Germinal center (tissue), 1 donor: ENCODE measurements around the gene HSD11B1.

Experiments
- DNase-seq: peaks from one replicate; pipeline ENCODE4 v3.0.0; 2012; ENCODE audit warnings: mixed read lengths, low spot score

HSD11B1 gene

GRCh38 chr1:209727785-209728184 lies 23.1 kb downstream of the HSD11B1 start:
- DNase-seq: no peak

GRCh38 chr1:209728466-209728865 lies 23.8 kb downstream of the HSD11B1 start:
- no peak for DNase-seq

GRCh38 chr1:209729436-209729835 lies 24.8 kb downstream of the HSD11B1 start:
- DNase-seq: no peak

GRCh38 chr1:209732725-209733124 lies 28.1 kb downstream of the HSD11B1 start:
- no peak for DNase-seq

GRCh38 chr1:209733409-209734192 lies 29.0 kb downstream of the HSD11B1 start:
- no peak for DNase-seq

GRCh38 chr1:209736490-209737117 lies 32.0 kb downstream of the HSD11B1 start:
- no peak for DNase-seq

- no peak for DNase-seq
Measured at GRCh38 chr1:209737118-209737505, 32.5 kb downstream of the HSD11B1 start.

- no peak for DNase-seq
Measured at GRCh38 chr1:209738270-209738669, 33.6 kb downstream of the HSD11B1 start.

- no peak for DNase-seq
Measured at GRCh38 chr1:209741193-209741592, 36.5 kb downstream of the HSD11B1 start.

- no peak for DNase-seq
Measured at GRCh38 chr1:209741889-209742288, 37.2 kb downstream of the HSD11B1 start.

GRCh38 chr1:209742409-209743144 lies 37.9 kb downstream of the HSD11B1 start:
- DNase-seq: no peak

- no peak for DNase-seq
Measured at GRCh38 chr1:209743145-209743482, 38.5 kb downstream of the HSD11B1 start.

- DNase-seq: no peak
Measured at GRCh38 chr1:209746451-209747165, 42.0 kb downstream of the HSD11B1 start.

- peak; percentile 82 for DNase-seq
Measured at GRCh38 chr1:209747580-209748262, 43.1 kb downstream of the HSD11B1 start.

GRCh38 chr1:209748620-209749019 lies 44.0 kb downstream of the HSD11B1 start:
- no peak for DNase-seq

- no peak for DNase-seq
Measured at GRCh38 chr1:209749205-209749604, 44.6 kb downstream of the HSD11B1 start.

GRCh38 chr1:209749670-209750323 lies 45.2 kb downstream of the HSD11B1 start:
- no peak for DNase-seq

GRCh38 chr1:209751627-209752231 lies 47.1 kb downstream of the HSD11B1 start:
- no peak for DNase-seq

- no peak for DNase-seq
Measured at GRCh38 chr1:209752890-209753289, 48.2 kb downstream of the HSD11B1 start.

- no peak for DNase-seq
Measured at GRCh38 chr1:209755256-209755655, 50.6 kb downstream of the HSD11B1 start.
